Measurements from ENCODE around the gene TMEM26. TPM values are rescaled to one million over a fixed set of nuclear protein-coding genes. Genes with fewer than 3 reads are reported as not detected.
A peak's percentile ranks its signal among the peaks of the same experiment; 100 is the strongest.

The TMEM26 gene
- total RNA-seq: 0.25 TPM

GRCh38 chr10:61452655-61453641 lies at the start of gene TMEM26:
TSS of gene TMEM26 (minus strand) at chr10:61453381. CDS start at chr10:61453081, 300 bp downstream.
- peaks cover 12% of the 10 kb centered on the region for H3K4me1 ChIP-seq
- intact Hi-C loops (cut with DNase I): no loop called here
- TF ChIP-seq CTCF (IDR thresholded peaks at IDR 0.05) (no peak), POLR2AphosphoS5 (IDR thresholded peaks at IDR 0.05; ENCODE audit: insufficient read depth in 1 of 2, low read depth in 1 of 2) (peak in 1 of 2 donors; percentile 67), POLR2A (IDR thresholded peaks at IDR 0.05) (no peak)
- H3K27me3 ChIP-seq: no peaks in the 10 kb centered on the region
- H3K27ac ChIP-seq: peak within 1 kb of the TSS; percentile 50
- DNase-seq (ENCODE audit: extremely low spot score in 2 of 2): no peak
- H3K4me3 ChIP-seq: peak within 1 kb of the TSS; percentile 56 to 79
- no peaks in the 10 kb centered on the region for H3K9me3 ChIP-seq
- H3K36me3 ChIP-seq: no peaks in the 10 kb centered on the region

- TF ChIP-seq POLR2AphosphoS5 (IDR thresholded peaks at IDR 0.05; ENCODE audit: insufficient read depth in 1 of 2, low read depth in 1 of 2) (no peak), POLR2A (IDR thresholded peaks at IDR 0.05) (no peak), CTCF (IDR thresholded peaks at IDR 0.05) (no peak)
Measured at GRCh38 chr10:61500460-61500859, 47.3 kb upstream of the TMEM26 start.

GRCh38 chr10:61492364-61492995 lies 39.3 kb upstream of the TMEM26 start:
- no peaks in the 10 kb centered on the region for H3K36me3 ChIP-seq
- DNase-seq (ENCODE audit: extremely low spot score in 2 of 2): no peak
- H3K4me1 ChIP-seq: no peaks in the 10 kb centered on the region
- no peaks in the 10 kb centered on the region for H3K9me3 ChIP-seq
- H3K27ac ChIP-seq: no peak overlapping the region
- no peak for TF ChIP-seq POLR2A (IDR thresholded peaks at IDR 0.05)
- no peak for TF ChIP-seq CTCF (IDR thresholded peaks at IDR 0.05)
- no peak for TF ChIP-seq POLR2AphosphoS5 (IDR thresholded peaks at IDR 0.05; ENCODE audit: insufficient read depth in 1 of 2, low read depth in 1 of 2)
- H3K27me3 ChIP-seq: no peaks in the 10 kb centered on the region
- H3K4me3 ChIP-seq: no peak overlapping the region
- intact Hi-C loops (cut with DNase I): no loop called here

More at GRCh38 chr10:61500460-61500859, 47.3 kb upstream of the TMEM26 start:
- DNase-seq (ENCODE audit: extremely low spot score in 2 of 2): no peak
- Histone ChIP-seq H3K36me3 (no peaks in the 10 kb centered on the region), H3K27ac (no peak overlapping the region), H3K4me1 (no peaks in the 10 kb centered on the region), H3K4me3 (no peak overlapping the region), H3K27me3 (no peaks in the 10 kb centered on the region), H3K9me3 (no peaks in the 10 kb centered on the region)
- intact Hi-C loops (cut with DNase I): no loop called here

- Histone ChIP-seq H3K4me3 (no peak overlapping the region), H3K36me3 (no peaks in the 10 kb centered on the region), H3K9me3 (no peaks in the 10 kb centered on the region), H3K4me1 (no peaks in the 10 kb centered on the region), H3K27me3 (no peaks in the 10 kb centered on the region), H3K27ac (no peak overlapping the region)
- no peak for DNase-seq (ENCODE audit: extremely low spot score in 2 of 2)
- TF ChIP-seq POLR2A (IDR thresholded peaks at IDR 0.05) (no peak), POLR2AphosphoS5 (IDR thresholded peaks at IDR 0.05; ENCODE audit: insufficient read depth in 1 of 2, low read depth in 1 of 2) (no peak), CTCF (IDR thresholded peaks at IDR 0.05) (no peak)
- intact Hi-C loops (cut with DNase I): loop anchor here (5.0 kb wide), 1 partner anchor 1090 kb away; no protein-coding TSS in a partner anchor
Measured at GRCh38 chr10:61487506-61487905, 34.3 kb upstream of the TMEM26 start.
